Endothelial cell of umbilical vein (primary cell): ENCODE data around the gene WDFY3. TPM values are rescaled to one million over a fixed set of nuclear protein-coding genes. Genes with fewer than 3 reads are reported as not detected.

Experiments
- BruUV-seq: library from RNA; stranded (reverse); fragments of 400-500 nt; replicated peaks from 2 replicates; lab custom pipeline; 2021; lab: Mats Ljungman, UMichigan
- CTCF ChIA-PET: fragments of 300-600, 350-600 bp; sonication (Branson Sonifier 250); formaldehyde crosslinking; loops from one replicate; lab custom pipeline; 2021; ENCODE audit warnings: antibody characterized with exemption, inconsistent platforms; lab: Charles Lee
- POLR2A ChIA-PET: fragments of 300-600, 350-600 bp; sonication (Branson Sonifier 250); formaldehyde crosslinking; loops from one replicate; lab custom pipeline; 2021; ENCODE audit warnings: antibody characterized with exemption, inconsistent platforms; lab: Charles Lee
- DNase-seq: peaks from one replicate; pipeline ENCODE4 v3.0.0-alpha.2; 2011; ENCODE audit warnings: low read depth, low spot score
- FAIRE-seq: peaks from 2 replicates; lab custom pipeline; 2011; peaks lifted over from hg19 to GRCh38; lab: Jason Lieb, UNC
- H2AFZ ChIP-seq: 2 replicates; pipeline ENCODE4 v1.6.0; 2012; ENCODE audit warnings: low read depth, low read length, control low read depth, inconsistent platforms
- H3K27ac ChIP-seq: 2 replicates; pipeline ENCODE4 v1.5.1; 2011; ENCODE audit warnings: low read depth, mild to moderate bottlenecking, control low read depth, low read length, moderate library complexity; ENCODE audit not compliant: insufficient read depth
- H3K27me3 ChIP-seq, 2 experiments: 2 replicates each; pipeline versions ENCODE4 v1.6.0 to v1.6.1; 2011; ENCODE audit warnings: low read length in 2 of 2, mixed read lengths in 1 of 2; ENCODE audit not compliant: control insufficient read depth in 2 of 2, insufficient read depth in 2 of 2
- H3K36me3 ChIP-seq, 2 experiments: 2 replicates in 1 of 2; 3 replicates in 1 of 2; pipeline ENCODE4 v1.5.1; 2011; ENCODE audit warnings: low read length in 2 of 2, mild to moderate bottlenecking in 1 of 2, moderate library complexity in 1 of 2; ENCODE audit not compliant: control insufficient read depth in 2 of 2, insufficient read depth in 2 of 2; ENCODE audit errors: extremely low read depth in 1 of 2
- H3K4me1 ChIP-seq: 3 replicates; pipeline ENCODE4 v1.5.1; 2011; ENCODE audit warnings: mild to moderate bottlenecking, low read length; ENCODE audit not compliant: control insufficient read depth, insufficient read depth; ENCODE audit errors: extremely low read depth
- H3K4me2 ChIP-seq: 2 replicates; pipeline ENCODE4 v1.6.1; 2011; ENCODE audit warnings: low read length, control low read depth, mixed read lengths; ENCODE audit not compliant: insufficient read depth
- H3K4me3 ChIP-seq, 3 experiments: fragments of 200-600 bp in 1 of 3; sonication (generic), shearing (Covaris generic) in 1 of 3; replicated peaks in 1 of 3; 2 replicates each; pipeline ENCODE4 v1.5.1; 2011 to 2016; ENCODE audit warnings: control low read depth in 3 of 3, low read length in 3 of 3, mild to moderate bottlenecking in 2 of 3, inconsistent platforms in 1 of 3, low read depth in 1 of 3, moderate library complexity in 1 of 3; ENCODE audit not compliant: insufficient read depth in 1 of 3
- H3K79me2 ChIP-seq: 2 replicates; pipeline ENCODE4 v1.6.0; 2012; ENCODE audit warnings: low read length, inconsistent platforms; ENCODE audit not compliant: control insufficient read depth, insufficient read depth
- H3K9ac ChIP-seq: replicated peaks from 2 replicates; pipeline ENCODE3; 2011; ENCODE audit warnings: low read length, control low read depth; ENCODE audit not compliant: insufficient read depth; ENCODE audit errors: extremely low read depth
- H3K9me1 ChIP-seq: replicated peaks from 3 replicates; pipeline ENCODE4 v1.6.0; 2011; ENCODE audit warnings: mild to moderate bottlenecking, low read length; ENCODE audit not compliant: control insufficient read depth, insufficient read depth; ENCODE audit errors: extremely low read depth
- H3K9me3 ChIP-seq: replicated peaks from 2 replicates; pipeline ENCODE4 v1.5.1; 2012; ENCODE audit warnings: low read length, inconsistent platforms; ENCODE audit not compliant: control insufficient read depth, insufficient read depth
- H4K20me1 ChIP-seq: replicated peaks from 2 replicates; pipeline ENCODE3; 2011; ENCODE audit warnings: mild to moderate bottlenecking, low read length; ENCODE audit not compliant: control insufficient read depth, insufficient read depth; ENCODE audit errors: extremely low read depth
- EZH2 ChIP-seq: IDR thresholded peaks from 2 replicates; pipeline ENCODE4 v1.6.1; 2012; ENCODE audit warnings: borderline replicate concordance, low read depth, mild to moderate bottlenecking, moderate library complexity, low read length, inconsistent platforms; ENCODE audit not compliant: severe bottlenecking
- GATA2 ChIP-seq: IDR thresholded peaks from 2 replicates; pipeline ENCODE4 v1.7.0; 2011; ENCODE audit warnings: low read depth, mild to moderate bottlenecking, moderate library complexity, mixed read lengths, low read length; ENCODE audit not compliant: insufficient read length, insufficient read depth
- MYC ChIP-seq: IDR thresholded peaks from one replicate; pipeline ENCODE4 v1.6.1; 2011; ENCODE audit warnings: mild to moderate bottlenecking, low read depth, low read length
- dilution Hi-C: fragments of 300-500 bp; cut with MboI; formaldehyde crosslinking; loops from one replicate; pipeline ENCODE4 v1.15.0; 2019; ENCODE audit warnings: low sequenced_read_pairs; ENCODE audit not compliant: extremely low pct_ligation_motif_present
- intact Hi-C: fragments of 100-400 bp; cut with micrococcal nuclease; formaldehyde crosslinking; loops from one replicate; pipeline ENCODE4 v1.10.0; 2022
- polyA plus RNA-seq, 4 experiments: library from polyadenylated mRNA; depleted of rRNA in 3 of 4; stranded (reverse) in 3 of 4; unstranded in 1 of 4; fragments of >200 nt; gene quantifications; 2 replicates each; pipeline versions ENCODE4 v1.2.1 to v1.2.3, GENCODE V29; 2011 to 2012; ENCODE audit warnings: missing spikeins in 1 of 4
- total RNA-seq: library from RNA; stranded (reverse); gene quantifications from 2 replicates; pipeline ENCODE4 v1.2.3, GENCODE V29; 2021

The WDFY3 gene
- total and polyA plus RNA-seq, 2 donors (not counting 3 experiments of a cell fraction or from before 2014, with no cell fraction given) = 37.0 to 113 TPM

DNA sequence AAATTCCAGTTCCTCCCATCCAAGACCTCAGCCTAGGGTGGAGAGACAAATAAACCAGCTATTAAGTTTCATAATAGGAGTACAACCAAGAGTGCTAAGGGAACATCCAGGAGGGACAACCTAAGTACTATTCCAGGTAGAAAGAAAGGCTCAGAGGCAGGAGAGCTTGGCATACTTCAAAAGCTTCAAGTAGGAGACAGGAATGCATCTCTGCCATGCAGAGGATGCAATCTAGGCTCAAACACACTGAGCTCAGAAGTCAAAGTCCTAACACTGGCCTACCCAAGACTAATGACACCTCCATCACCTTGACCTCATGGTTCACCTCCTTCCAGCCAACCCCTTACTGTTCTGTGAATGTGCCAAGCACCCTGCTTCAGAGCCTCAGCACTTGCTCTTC is 8.1 kb downstream of the WDFY3 start:
- Histone ChIP-seq H3K9ac (no peak overlapping the region), H3K9me1 (no peaks in the 10 kb centered on the region), H3K79me2 (peaks cover 94% of the 10 kb centered on the region), H3K36me3 (no peaks in the 10 kb centered on the region), H4K20me1 (peaks cover 20% of the 10 kb centered on the region), H3K27ac (no peak overlapping the region), H3K4me2 (no peak overlapping the region), H2AFZ (no peak overlapping the region), H3K9me3 (no peaks in the 10 kb centered on the region), H3K4me3 (no peak overlapping the region), H3K4me1 (peaks cover 9% of the 10 kb centered on the region), H3K27me3 (no peaks in the 10 kb centered on the region)
- no TSS peak for BruUV-seq
- dilution Hi-C loops = no loop called here
- DNase-seq (no peak), FAIRE-seq (no peak)
- intact Hi-C loops = no loop called here
- no peak for TF ChIP-seq MYC
- ChIA-PET POLR2A (no interaction called here), CTCF (interaction anchor here (1.3 to 1.4 kb wide), 2 partner anchors 13 to 80 kb away, joined by 4 read pairs; no protein-coding TSS in a partner anchor)

- Histone ChIP-seq H3K4me3 (no peak overlapping the region), H3K27ac (no peak overlapping the region), H3K4me2 (peak overlapping the region; percentile 8), H3K9ac (no peak overlapping the region), H3K36me3 (no peaks in the 10 kb centered on the region), H3K79me2 (peaks cover 94% of the 10 kb centered on the region), H2AFZ (no peak overlapping the region), H3K9me1 (no peaks in the 10 kb centered on the region), H3K4me1 (peaks cover 14% of the 10 kb centered on the region), H3K9me3 (no peaks in the 10 kb centered on the region), H3K27me3 (no peaks in the 10 kb centered on the region), H4K20me1 (peaks cover 25% of the 10 kb centered on the region)
- ChIA-PET POLR2A (no interaction called here), CTCF (interaction anchor here (1.3 to 1.4 kb wide), 2 partner anchors 13 to 80 kb away, joined by 4 read pairs; no protein-coding TSS in a partner anchor)
- BruUV-seq = no TSS peak
- peak; percentile 31 for TF ChIP-seq GATA2
- TF ChIP-seq EZH2 = no peak
- DNase-seq (no peak), FAIRE-seq (no peak)
- dilution Hi-C loops (no loop called here), intact Hi-C loops (no loop called here)
Measured at GRCh38 chr4:84957514-84958420, 8.7 kb downstream of the WDFY3 start.
